ENCODE results near the gene ZNF266.

ZNF266 gene

DNA sequence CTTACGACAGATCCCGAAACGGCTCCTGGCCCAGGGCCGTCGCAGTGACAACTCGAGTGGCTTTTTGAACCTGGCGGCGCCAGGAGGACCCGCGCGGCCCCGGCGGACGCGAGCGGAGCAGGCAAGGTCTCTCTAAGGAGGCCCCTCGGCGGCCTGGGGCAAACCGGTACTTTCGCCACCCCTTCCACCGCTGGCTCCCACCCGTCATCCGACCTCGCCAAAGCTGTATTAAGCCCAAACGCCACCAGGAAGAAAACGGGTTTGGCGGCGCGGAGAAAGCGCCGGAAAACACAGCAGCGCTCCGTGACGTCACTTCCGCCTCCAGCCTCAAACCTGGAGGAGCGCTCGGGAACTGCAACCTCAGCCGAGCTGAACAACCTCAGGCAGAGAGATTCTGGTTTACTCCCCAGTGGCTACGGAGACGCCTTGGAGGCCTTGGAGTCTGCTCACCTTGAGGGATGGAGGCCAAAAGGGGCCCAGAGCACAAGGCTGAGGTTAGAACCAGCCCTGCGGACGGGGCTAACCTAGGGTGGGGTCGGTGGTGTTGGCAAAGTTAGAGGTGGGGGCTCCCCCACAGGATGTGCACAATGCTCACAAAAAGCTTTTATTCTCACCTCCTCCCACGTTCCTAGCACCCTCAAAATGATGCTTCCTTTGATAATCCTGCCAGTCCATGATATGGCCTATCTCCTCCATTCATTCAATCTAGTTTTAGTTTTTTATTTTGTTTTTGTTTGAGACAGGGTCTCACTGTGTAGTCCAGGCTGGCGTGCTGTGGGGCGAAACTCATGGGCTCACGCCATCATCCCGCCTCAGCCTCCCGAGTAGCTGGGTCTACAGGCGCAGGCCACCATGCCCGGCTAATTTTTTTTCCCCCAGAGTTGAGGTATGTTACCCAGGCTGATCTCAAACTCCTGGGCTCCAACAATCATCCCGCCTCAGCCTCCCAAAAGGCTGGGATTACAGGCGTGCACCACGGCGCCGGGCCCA, at the start of gene ZNF266:
TSS of gene ZNF266 (minus strand) at position 295 of the 990 bp plus-strand sequence. CDS start 15,484 bp downstream, outside the sequence.
- peak; percentile 65 for DNase-seq

DNA sequence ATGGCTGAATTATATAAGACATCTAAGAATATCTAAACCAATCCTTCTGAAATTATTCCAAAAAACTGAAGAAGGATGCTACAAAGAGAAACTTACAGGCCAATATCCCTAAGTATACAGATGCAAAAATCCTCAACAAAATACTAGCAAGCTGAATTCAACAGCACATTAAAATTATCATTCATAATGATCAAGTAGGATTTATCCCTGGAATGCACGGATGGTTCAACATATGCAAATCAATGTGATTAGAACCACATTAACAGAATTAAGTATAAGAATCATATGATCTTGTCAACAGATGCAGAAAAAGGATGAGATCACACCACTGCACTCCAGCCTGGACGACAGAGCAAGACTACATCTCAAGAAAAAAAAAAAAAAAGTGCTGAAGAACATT, 49.8 kb upstream of the ZNF266 start:
- DNase-seq: no peak

- no peak for DNase-seq
Measured at GRCh38 chr19:9474975-9475374, 39.6 kb upstream of the ZNF266 start.

DNA sequence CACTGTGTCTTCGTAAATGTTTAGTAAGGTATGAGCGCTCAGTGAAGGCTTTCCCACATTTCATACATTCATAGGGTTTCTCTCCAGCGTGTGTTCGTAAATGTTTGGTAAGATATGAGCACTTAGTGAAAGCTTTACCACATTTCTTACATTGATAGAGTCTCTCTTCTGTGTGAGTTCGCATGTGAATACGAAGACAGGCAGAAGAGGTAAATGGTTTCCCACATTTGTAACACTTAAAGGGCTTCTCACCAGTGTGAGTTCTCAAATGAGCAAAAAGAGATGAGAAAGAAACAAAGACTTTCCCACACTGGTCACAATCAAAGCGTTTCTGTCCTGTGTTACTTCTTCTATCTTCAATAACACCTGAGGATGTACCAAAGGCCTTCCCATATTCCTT, 31.8 kb upstream of the ZNF266 start:
- no peak for DNase-seq

GRCh38 chr19:9461938-9462337, 26.6 kb upstream of the ZNF266 start:
- DNase-seq: no peak

- DNase-seq: no peak
Measured at GRCh38 chr19:9456018-9456689, 20.8 kb upstream of the ZNF266 start.

DNA sequence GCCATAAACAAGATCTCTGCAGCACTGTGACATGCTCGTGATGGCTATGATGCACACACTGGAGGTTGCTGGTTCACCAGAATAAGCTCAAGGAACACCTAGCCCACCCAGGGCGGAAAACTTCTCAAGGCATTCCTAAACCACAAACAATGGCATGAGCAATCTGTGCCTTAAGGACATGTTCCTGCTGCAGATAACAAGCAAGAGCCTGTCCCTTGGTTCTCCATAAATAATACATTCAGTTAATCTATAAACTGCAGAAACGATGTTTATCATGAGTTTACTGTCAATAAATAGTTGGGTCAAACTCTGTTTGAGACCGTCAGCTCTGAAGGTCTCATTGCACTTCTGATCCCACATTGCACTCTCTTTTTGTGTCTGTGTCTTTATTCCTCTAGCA, 18.6 kb upstream of the ZNF266 start:
- DNase-seq: no peak

DNA sequence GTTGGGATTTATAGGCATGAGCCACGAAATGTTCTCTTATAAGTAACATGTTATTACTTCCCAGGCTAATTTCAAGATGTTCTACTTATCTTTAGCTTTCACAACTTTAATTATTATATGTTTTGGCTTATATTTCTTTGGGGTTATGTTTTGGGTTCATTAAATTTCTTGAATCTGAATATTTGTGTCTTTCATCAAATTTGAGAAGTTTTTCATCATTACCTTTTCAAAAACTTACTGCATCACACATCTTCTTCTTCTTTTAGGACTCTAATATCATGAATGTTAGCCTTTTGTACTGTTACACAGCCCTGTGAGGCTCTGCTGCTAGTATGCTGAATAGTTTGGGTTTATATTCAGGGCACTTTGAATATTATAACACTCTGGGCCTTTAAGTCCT, 9.7 kb upstream of the ZNF266 start:
- DNase-seq: no peak

DNA sequence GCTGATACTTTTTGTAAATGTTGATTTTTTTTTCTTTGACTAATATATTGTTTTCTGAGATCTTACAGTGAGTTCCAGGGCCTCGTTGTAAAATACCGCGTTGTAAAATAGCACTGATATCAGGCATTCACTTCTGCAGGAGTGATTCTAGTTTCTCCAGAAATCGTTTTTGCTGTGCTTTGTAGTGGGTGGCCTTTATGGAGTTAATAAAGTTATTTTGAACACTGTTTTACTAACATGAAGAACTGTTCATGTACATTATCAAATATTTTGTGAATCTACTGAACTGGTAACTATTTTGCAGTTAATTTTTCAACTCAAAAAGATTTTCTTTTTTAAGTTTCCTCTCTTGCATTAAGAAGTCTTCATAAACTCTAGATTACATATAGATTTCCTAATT, 985 bp upstream of the ZNF266 start:
- DNase-seq: no peak

DNA sequence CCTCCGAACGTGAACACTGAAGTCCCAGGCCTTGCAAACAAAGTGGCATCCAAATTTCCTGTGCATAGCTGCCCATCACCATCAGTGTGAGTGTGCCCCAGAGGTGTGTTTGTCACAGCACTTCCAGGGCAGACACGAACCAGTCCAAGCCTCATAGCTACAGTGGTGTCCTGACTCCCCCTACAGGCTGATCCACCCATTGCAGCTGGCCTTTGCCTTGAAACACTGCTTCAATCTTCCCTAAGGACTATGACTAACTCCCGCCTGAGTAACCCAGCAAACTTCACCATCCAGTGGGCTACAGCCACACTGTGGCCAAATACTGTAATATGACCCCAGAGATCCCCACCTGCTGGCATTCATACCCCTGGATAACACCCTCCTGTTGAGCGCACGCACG, 3.9 kb downstream of the ZNF266 start:
- DNase-seq: peak; percentile 38

GRCh38 chr19:9430444-9430843, 4.9 kb downstream of the ZNF266 start:
- DNase-seq: no peak

DNA sequence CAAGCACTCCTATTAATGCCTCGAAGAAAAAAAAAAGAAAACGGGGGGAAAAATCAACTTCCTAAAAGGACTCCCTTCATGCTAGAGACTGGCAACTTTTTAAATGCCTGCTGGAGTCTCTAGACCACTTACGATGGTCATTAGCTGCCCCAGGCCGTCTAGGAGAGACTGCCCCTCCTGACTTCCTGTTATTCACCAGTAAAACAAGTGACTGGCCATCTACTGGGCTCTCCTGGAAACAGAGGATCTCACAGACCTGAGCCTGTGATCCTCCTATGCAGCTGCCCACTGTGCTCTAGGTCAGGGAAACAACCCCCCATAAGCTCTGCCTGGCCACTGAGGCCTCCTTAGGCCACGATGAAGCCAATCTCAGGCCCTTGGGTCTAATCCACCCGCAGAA, 7.4 kb downstream of the ZNF266 start:
- DNase-seq: no peak

GRCh38 chr19:9413240-9413954, 22.0 kb downstream of the ZNF266 start:
- DNase-seq: no peak

GRCh38 chr19:9407827-9408226, 27.5 kb downstream of the ZNF266 start:
- DNase-seq: no peak

DNA sequence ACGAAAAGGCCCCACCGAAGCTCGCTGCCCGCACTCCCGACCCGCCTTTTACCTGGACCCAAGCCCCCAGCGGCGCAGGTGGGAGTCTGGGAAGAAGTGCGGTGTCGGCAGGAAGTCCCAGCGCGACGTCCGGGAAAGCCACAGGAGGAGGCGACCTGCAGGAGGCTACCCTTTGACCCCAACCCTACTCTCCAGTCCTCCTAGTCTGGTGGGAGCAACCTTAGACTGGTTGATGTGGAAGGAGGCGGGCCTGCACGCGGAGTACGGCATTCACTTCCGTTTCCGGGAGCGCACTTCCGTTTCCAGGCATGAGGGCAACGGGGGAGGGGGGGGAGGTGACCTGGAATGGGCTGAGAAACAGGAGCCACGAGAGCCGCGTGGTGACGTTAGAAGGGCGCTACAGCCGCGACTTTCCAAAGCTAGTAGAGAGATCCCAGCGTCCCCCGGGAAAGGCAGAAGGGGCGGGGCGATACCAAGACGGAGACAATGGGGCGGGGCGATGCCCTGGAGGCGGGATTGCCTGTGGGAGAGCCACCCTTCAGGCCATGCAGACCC, 28.5 kb downstream of the ZNF266 start:
- DNase-seq: peak; percentile 36

GRCh38 chr19:9381361-9381785, 54.0 kb downstream of the ZNF266 start:
- DNase-seq: no peak

- no peak for DNase-seq
Measured at GRCh38 chr19:9370738-9371619, 64.4 kb downstream of the ZNF266 start.

DNA sequence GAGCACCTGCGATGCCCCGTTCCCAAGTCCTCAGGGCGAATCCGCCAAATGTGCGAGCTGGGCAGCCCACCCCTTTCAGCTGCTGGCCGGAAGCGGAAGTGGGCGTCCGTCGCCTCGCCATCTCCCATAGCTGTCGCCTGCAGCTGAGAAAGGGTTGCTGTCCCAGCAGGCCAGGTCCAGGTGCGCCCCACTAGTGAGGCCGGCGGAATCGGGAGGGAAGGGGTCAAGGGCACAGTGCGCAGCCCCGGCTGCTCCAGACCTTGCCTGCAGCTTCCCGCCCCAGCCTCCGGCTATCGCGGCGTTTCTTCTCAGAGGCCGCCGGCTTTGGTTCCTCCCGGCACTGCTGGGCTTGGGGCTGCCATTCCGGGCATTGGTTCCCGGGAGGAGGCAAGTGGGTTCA, 72.5 kb downstream of the ZNF266 start, which contains the start of gene ZNF177:
TSS of gene ZNF177 (plus strand) at position 109 of the 400 bp plus-strand sequence. CDS start 15,299 bp downstream, outside the sequence.
- DNase-seq: no peak

Measured in 8988T (cell line).